Measurements from ENCODE around the gene CDCP1.

Gene CDCP1

GRCh38 chr3:45109771-45110508 lies 36.2 kb downstream of the CDCP1 start:
- FAIRE-seq, result no peak

- FAIRE-seq, result no peak
Measured at GRCh38 chr3:45106874-45107273, 39.3 kb downstream of the CDCP1 start.

GRCh38 chr3:45105855-45106671 lies 40.1 kb downstream of the CDCP1 start:
- no peak for FAIRE-seq

GRCh38 chr3:45104715-45105711 lies 41.2 kb downstream of the CDCP1 start:
- no peak for FAIRE-seq

GRCh38 chr3:45103753-45104714 lies 42.1 kb downstream of the CDCP1 start:
- no peak for FAIRE-seq

- FAIRE-seq, result no peak
Measured at GRCh38 chr3:45103334-45103733, 42.8 kb downstream of the CDCP1 start.

GRCh38 chr3:45100981-45101407 lies 45.2 kb downstream of the CDCP1 start:
- no peak for FAIRE-seq

- no peak for FAIRE-seq
Measured at GRCh38 chr3:45098310-45098709, 47.9 kb downstream of the CDCP1 start.

- FAIRE-seq, result no peak
Measured at GRCh38 chr3:45097296-45097883, 48.8 kb downstream of the CDCP1 start.

GRCh38 chr3:45095916-45096526 lies 50.2 kb downstream of the CDCP1 start:
- FAIRE-seq, result no peak

GRCh38 chr3:45093176-45093575 lies 53.0 kb downstream of the CDCP1 start:
- no peak for FAIRE-seq

GRCh38 chr3:45092132-45093031 lies 53.8 kb downstream of the CDCP1 start:
- no peak for FAIRE-seq

GRCh38 chr3:45090855-45091254 lies 55.3 kb downstream of the CDCP1 start:
- no peak for FAIRE-seq

GRCh38 chr3:45088543-45089358 lies 57.4 kb downstream of the CDCP1 start:
- FAIRE-seq, result no peak

- no peak for FAIRE-seq
Measured at GRCh38 chr3:45087155-45087554, 59.0 kb downstream of the CDCP1 start.

- FAIRE-seq, result no peak
Measured at GRCh38 chr3:45084820-45085816, 61.1 kb downstream of the CDCP1 start.

GRCh38 chr3:45084361-45084760 lies 61.8 kb downstream of the CDCP1 start:
- no peak for FAIRE-seq

GRCh38 chr3:45083023-45083422 lies 63.2 kb downstream of the CDCP1 start:
- no peak for FAIRE-seq
